CD4-positive, alpha-beta T cell (primary cell): Measurements from ENCODE around the gene DDX6. TPM values are rescaled to one million over a fixed set of nuclear protein-coding genes. Genes with fewer than 3 reads are reported as not detected.
A peak's percentile ranks its signal among the peaks of the same experiment; 100 is the strongest.
"Not testable (repeated sequence)": the region's sequence is repeated elsewhere in the genome, so short reads cannot be mapped to it uniquely, and the experiment has no call there.

ENCODE experiments used
- ATAC-seq: fragments of 200-7000 bp; cut with Tn5 transposase; one replicate; pipeline ENCODE4 v1.10.0; 2022; ENCODE audit warnings: mild to moderate bottlenecking; ENCODE audit not compliant: poor library complexity
- CTCF ChIA-PET: fragments of 350-600 bp; sonication (Branson Sonifier 250); formaldehyde crosslinking; loops from one replicate; lab custom pipeline; 2021; ENCODE audit warnings: antibody characterized with exemption, inconsistent platforms; lab: Charles Lee
- POLR2A ChIA-PET: fragments of 350-600 bp; sonication (Branson Sonifier 250); formaldehyde crosslinking; loops from one replicate; lab custom pipeline; 2021; ENCODE audit warnings: antibody characterized with exemption, inconsistent platforms; lab: Charles Lee
- DNase-seq, 14 experiments: peaks; one replicate each; pipeline ENCODE4 v3.0.0-alpha.2; 2013 to 2020; ENCODE audit warnings: mixed read lengths in 2 of 14
- H3K27ac ChIP-seq, 2 donors: one replicate each; pipeline versions ENCODE4 v1.5.1 to v1.7.0; 2013; ENCODE audit warnings: low read length in 2 of 2, low read depth in 1 of 2, mild to moderate bottlenecking in 1 of 2
- H3K27me3 ChIP-seq, 2 experiments: 1 replicate in 1 of 2; 2 replicates in 1 of 2; pipeline versions ENCODE4 v1.6.1 to v1.7.0; 2013; ENCODE audit warnings: low read length in 2 of 2, control low read depth in 1 of 2, mild to moderate bottlenecking in 1 of 2, moderate library complexity in 1 of 2; ENCODE audit not compliant: insufficient read depth in 2 of 2, control insufficient read depth in 1 of 2
- H3K36me3 ChIP-seq: one replicate; pipeline ENCODE4 v1.6.1; 2013; ENCODE audit warnings: low read length, control low read depth; ENCODE audit not compliant: insufficient read depth
- H3K4me1 ChIP-seq: one replicate; pipeline ENCODE4 v1.6.1; 2013; ENCODE audit warnings: low read length, control low read depth; ENCODE audit not compliant: insufficient read depth
- H3K4me3 ChIP-seq: one replicate; pipeline ENCODE4 v1.5.1; 2013; ENCODE audit warnings: mild to moderate bottlenecking, low read length, moderate library complexity
- H3K9me3 ChIP-seq, 2 experiments: 1 replicate in 1 of 2; 2 replicates in 1 of 2; pipeline versions ENCODE4 v1.6.1 to v1.7.0; 2013; ENCODE audit warnings: low read length in 2 of 2, mild to moderate bottlenecking in 2 of 2, control low read depth in 1 of 2, moderate library complexity in 1 of 2; ENCODE audit not compliant: control insufficient read depth in 1 of 2, insufficient read depth in 1 of 2
- H3K27ac Mint-ChIP-seq: one replicate; pipeline ENCODE4 v1.8.0; 2020; ENCODE audit warnings: mixed read lengths
- H3K27me3 Mint-ChIP-seq: one replicate; pipeline ENCODE4 v1.8.0; 2021; ENCODE audit warnings: mixed read lengths
- H3K36me3 Mint-ChIP-seq: one replicate; pipeline ENCODE4 v1.8.0; 2021; ENCODE audit warnings: low read depth, mixed read lengths
- H3K4me1 Mint-ChIP-seq: one replicate; pipeline ENCODE4 v1.8.0; 2021; ENCODE audit warnings: low read depth, mixed read lengths
- H3K4me3 Mint-ChIP-seq: one replicate; pipeline ENCODE4 v1.8.0; 2020; ENCODE audit warnings: mild to moderate bottlenecking, mixed read lengths
- H3K9me3 Mint-ChIP-seq: one replicate; pipeline ENCODE4 v1.8.0; 2020; ENCODE audit warnings: mixed read lengths
- intact Hi-C, 2 experiments: fragments of 100-400 bp; cut with DNase I in 1 of 2; cut with micrococcal nuclease in 1 of 2; formaldehyde crosslinking; loops; one replicate each; pipeline versions ENCODE4 v1.15.1 to v1.9.0; 2023 to 2025; cut with DNase I, micrococcal nuclease
- total RNA-seq, 174 experiments: library from RNA in 2 of 174; stranded (reverse) in 2 of 174; gene quantifications; one replicate each; pipeline ENCODE4 v1.2.3 and lab custom pipeline; 2021 to 2026
- TF ChIP-seq, protein P1 (sequence below): fragments of 200-600 bp; IDR thresholded peaks from one replicate; pipeline ENCODE4 v1.8.0; 2022; ENCODE audit warnings: antibody characterized with exemption, mild to moderate bottlenecking

Gene DDX6
- total RNA-seq, 2 experiments from 2014 or later: 341 to 355 TPM

GRCh38 chr11:118783724-118784495 is 7.1 kb downstream of the DDX6 start:
- H3K4me1 ChIP-seq: peaks cover 64% of the 10 kb centered on the region
- ATAC-seq: no peak
- CTCF ChIA-PET: interaction anchor here (1.3 kb wide), 1 partner anchor 10 kb away, joined by 3 read pairs; no protein-coding TSS in a partner anchor
- no peak for DNase-seq
- Mint-ChIP-seq H3K27me3 (no peaks in the 10 kb centered on the region), H3K27ac (peak overlapping the region; percentile 72), H3K4me1 (peaks cover 69% of the 10 kb centered on the region), H3K4me3 (peak overlapping the region; percentile 69), H3K36me3 (peaks cover 89% of the 10 kb centered on the region), H3K9me3 (no peaks in the 10 kb centered on the region)
- H3K4me3 ChIP-seq: no peak overlapping the region
- H3K36me3 ChIP-seq: peaks cover 69% of the 10 kb centered on the region
- H3K9me3 ChIP-seq: no peaks in the 10 kb centered on the region
- TF ChIP-seq, protein P1, sequence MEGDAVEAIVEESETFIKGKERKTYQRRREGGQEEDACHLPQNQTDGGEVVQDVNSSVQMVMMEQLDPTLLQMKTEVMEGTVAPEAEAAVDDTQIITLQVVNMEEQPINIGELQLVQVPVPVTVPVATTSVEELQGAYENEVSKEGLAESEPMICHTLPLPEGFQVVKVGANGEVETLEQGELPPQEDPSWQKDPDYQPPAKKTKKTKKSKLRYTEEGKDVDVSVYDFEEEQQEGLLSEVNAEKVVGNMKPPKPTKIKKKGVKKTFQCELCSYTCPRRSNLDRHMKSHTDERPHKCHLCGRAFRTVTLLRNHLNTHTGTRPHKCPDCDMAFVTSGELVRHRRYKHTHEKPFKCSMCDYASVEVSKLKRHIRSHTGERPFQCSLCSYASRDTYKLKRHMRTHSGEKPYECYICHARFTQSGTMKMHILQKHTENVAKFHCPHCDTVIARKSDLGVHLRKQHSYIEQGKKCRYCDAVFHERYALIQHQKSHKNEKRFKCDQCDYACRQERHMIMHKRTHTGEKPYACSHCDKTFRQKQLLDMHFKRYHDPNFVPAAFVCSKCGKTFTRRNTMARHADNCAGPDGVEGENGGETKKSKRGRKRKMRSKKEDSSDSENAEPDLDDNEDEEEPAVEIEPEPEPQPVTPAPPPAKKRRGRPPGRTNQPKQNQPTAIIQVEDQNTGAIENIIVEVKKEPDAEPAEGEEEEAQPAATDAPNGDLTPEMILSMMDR: no peak
- H3K27ac ChIP-seq: no peak overlapping the region
- H3K27me3 ChIP-seq: no peaks in the 10 kb centered on the region
- POLR2A ChIA-PET: interaction anchor here (0.7 to 1.8 kb wide), 4 partner anchors 9 to 112 kb away, joined by 3 to 7 read pairs (median 4); no protein-coding TSS in a partner anchor
- intact Hi-C loops: loop anchor here in 1 of 2 experiments (2.0 kb wide), 1 partner anchor 15 kb away; no protein-coding TSS in a partner anchor

DNA sequence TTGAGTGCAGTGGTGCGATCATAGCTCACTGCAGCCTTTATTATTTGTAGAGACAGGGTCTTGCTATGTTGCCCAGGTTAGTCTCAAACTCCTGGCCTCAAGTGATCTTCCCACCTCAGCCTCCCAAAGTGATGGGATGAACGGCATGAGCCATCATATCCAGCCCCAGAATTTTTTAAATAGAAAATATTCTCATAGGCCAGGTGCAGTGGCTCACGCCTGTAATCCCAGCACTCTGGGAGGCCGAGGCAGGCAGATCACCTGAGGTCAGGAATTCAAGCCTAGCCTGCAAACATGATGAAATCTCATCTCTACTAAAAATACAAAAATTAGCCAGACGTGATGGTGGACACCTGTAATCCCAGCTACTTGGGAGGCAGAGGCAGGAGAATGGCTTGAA is 7.6 kb downstream of the DDX6 start:
- H3K27ac Mint-ChIP-seq: peak overlapping the region; percentile 72
- H3K9me3 ChIP-seq, H3K9me3 Mint-ChIP-seq, H3K27me3 Mint-ChIP-seq, H3K27ac ChIP-seq, CTCF ChIA-PET, H3K4me3 ChIP-seq, DNase-seq, H3K27me3 ChIP-seq, ATAC-seq: not testable (repeated sequence)
- H3K36me3 Mint-ChIP-seq: peaks cover 89% of the 10 kb centered on the region
- Histone ChIP-seq H3K36me3 (peaks cover 75% of the 10 kb centered on the region), H3K4me1 (peaks cover 62% of the 10 kb centered on the region)
- POLR2A ChIA-PET: interaction anchor here (0.6 to 1.4 kb wide), 3 partner anchors 9 to 17 kb away, joined by 3 to 7 read pairs (median 3); no protein-coding TSS in a partner anchor
- H3K4me3 Mint-ChIP-seq: peak overlapping the region; percentile 70
- intact Hi-C loops: loop anchor here in 1 of 2 experiments (2.0 kb wide), 1 partner anchor 15 kb away; no protein-coding TSS in a partner anchor
- peaks cover 73% of the 10 kb centered on the region for H3K4me1 Mint-ChIP-seq

DNA sequence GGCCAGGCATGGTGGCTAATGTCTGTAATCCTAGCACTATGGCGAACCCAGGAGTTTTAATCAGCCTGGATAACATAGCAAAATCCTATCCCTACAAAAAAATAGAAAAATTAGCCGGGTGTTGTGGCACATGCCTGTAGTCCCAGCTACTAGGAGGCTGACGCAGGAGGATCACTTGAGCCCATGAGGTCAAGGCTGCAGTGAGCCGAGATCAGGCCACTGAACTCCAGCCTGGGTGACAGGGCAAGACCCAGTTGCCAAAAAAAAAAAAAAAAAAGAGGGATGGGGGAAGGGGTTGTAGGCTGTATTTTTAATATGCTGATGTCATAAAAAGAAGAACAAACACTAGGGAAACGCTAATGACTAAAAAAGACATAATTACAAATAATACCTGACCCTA is 12.1 kb downstream of the DDX6 start:
- Histone ChIP-seq H3K36me3 (peaks cover 98% of the 10 kb centered on the region), H3K27me3 (no peaks in the 10 kb centered on the region), H3K4me1 (peaks cover 66% of the 10 kb centered on the region), H3K4me3 (no peak overlapping the region), H3K27ac (no peak overlapping the region), H3K9me3 (no peaks in the 10 kb centered on the region)
- H3K4me3 Mint-ChIP-seq: no peak overlapping the region
- H3K36me3 Mint-ChIP-seq: peaks cover 97% of the 10 kb centered on the region
- DNase-seq (no peak), ATAC-seq (no peak)
- CTCF ChIA-PET: interaction anchor here (0.6 to 0.7 kb wide), 2 partner anchors 88 to 295 kb away, joined by 3 to 4 read pairs; no protein-coding TSS in a partner anchor
- no peaks in the 10 kb centered on the region for H3K9me3 Mint-ChIP-seq
- peak overlapping the region; percentile 24 for H3K27ac Mint-ChIP-seq
- TF ChIP-seq, protein P1: no peak
- intact Hi-C loops: no loop called here
- POLR2A ChIA-PET: no interaction called here
- H3K27me3 Mint-ChIP-seq: no peaks in the 10 kb centered on the region
- peaks cover 87% of the 10 kb centered on the region for H3K4me1 Mint-ChIP-seq
